Esophagus squamous epithelium (tissue), 4 donors: ENCODE data around the gene RNF133.

Experiments used
- CTCF ChIP-seq, 6 experiments: fragments of 450-650 bp in 4 of 6; fragments of 200-600 bp in 2 of 6; sonication (generic) in 2 of 6; IDR thresholded peaks; one replicate each; pipeline ENCODE4 v1.5.1; 2016 to 2019; ENCODE audit warnings: antibody characterized with exemption in 6 of 6, mild to moderate bottlenecking in 4 of 6, moderate library complexity in 4 of 6
- POLR2A ChIP-seq, 4 donors: fragments of 450-650 bp; IDR thresholded peaks; one replicate each; pipeline ENCODE4 v1.6.1; 2017; ENCODE audit warnings: antibody characterized with exemption in 4 of 4, mild to moderate bottlenecking in 4 of 4, moderate library complexity in 3 of 4

GRCh38 chr7:122715183-122715582 is 16.3 kb upstream of the RNF133 start:
- TF ChIP-seq CTCF (IDR thresholded peaks at IDR 0.05), result no peak
- no peak for TF ChIP-seq POLR2A (IDR thresholded peaks at IDR 0.05)
